SJSA1 (cell line): ENCODE results near the gene NEGR1. TPM values are rescaled to one million over a fixed set of nuclear protein-coding genes. Genes with fewer than 3 reads are reported as not detected.
A peak's percentile ranks its signal among the peaks of the same experiment; 100 is the strongest.

Experiments
- DNase-seq, 2 experiments: peaks; one replicate each; pipeline ENCODE4 v3.0.0-alpha.2; 2015 to 2020; ENCODE audit warnings: low spot score in 2 of 2, low read depth in 1 of 2
- H3K27ac ChIP-seq: fragments of 250-450 bp; sonication (Bioruptor Pico); 2 replicates; pipeline ENCODE4 v1.5.1; 2020; ENCODE audit warnings: mild to moderate bottlenecking, moderate library complexity
- H3K27me3 ChIP-seq: fragments of 250-450 bp; sonication (Bioruptor Pico); replicated peaks from 2 replicates; pipeline ENCODE4 v1.5.1; 2020; ENCODE audit warnings: mild to moderate bottlenecking, moderate library complexity
- H3K36me3 ChIP-seq: fragments of 250-450 bp; sonication (Bioruptor Pico); 2 replicates; pipeline ENCODE4 v1.5.1; 2020; ENCODE audit warnings: mild to moderate bottlenecking
- H3K4me1 ChIP-seq: fragments of 250-450 bp; sonication (Bioruptor Pico); replicated peaks from 2 replicates; pipeline ENCODE4 v1.6.1; 2021; ENCODE audit warnings: mild to moderate bottlenecking
- H3K4me3 ChIP-seq: fragments of 250-450 bp; sonication (Bioruptor Pico); 2 replicates; pipeline ENCODE4 v1.5.1; 2020; ENCODE audit warnings: mild to moderate bottlenecking
- H3K9me3 ChIP-seq: fragments of 250-450 bp; sonication (Bioruptor Pico); replicated peaks from 2 replicates; pipeline ENCODE4 v1.5.1; 2020; ENCODE audit warnings: mild to moderate bottlenecking
- total RNA-seq: library from RNA; depleted of rRNA; stranded (reverse); fragments of >200 nt; shearing (Covaris generic); gene quantifications from 2 replicates; pipeline ENCODE4 v1.2.3, GENCODE V29; 2014; rRNA removed

NEGR1 gene
- total RNA-seq, result 0.38 and 1.9 TPM in 2 replicates

DNA sequence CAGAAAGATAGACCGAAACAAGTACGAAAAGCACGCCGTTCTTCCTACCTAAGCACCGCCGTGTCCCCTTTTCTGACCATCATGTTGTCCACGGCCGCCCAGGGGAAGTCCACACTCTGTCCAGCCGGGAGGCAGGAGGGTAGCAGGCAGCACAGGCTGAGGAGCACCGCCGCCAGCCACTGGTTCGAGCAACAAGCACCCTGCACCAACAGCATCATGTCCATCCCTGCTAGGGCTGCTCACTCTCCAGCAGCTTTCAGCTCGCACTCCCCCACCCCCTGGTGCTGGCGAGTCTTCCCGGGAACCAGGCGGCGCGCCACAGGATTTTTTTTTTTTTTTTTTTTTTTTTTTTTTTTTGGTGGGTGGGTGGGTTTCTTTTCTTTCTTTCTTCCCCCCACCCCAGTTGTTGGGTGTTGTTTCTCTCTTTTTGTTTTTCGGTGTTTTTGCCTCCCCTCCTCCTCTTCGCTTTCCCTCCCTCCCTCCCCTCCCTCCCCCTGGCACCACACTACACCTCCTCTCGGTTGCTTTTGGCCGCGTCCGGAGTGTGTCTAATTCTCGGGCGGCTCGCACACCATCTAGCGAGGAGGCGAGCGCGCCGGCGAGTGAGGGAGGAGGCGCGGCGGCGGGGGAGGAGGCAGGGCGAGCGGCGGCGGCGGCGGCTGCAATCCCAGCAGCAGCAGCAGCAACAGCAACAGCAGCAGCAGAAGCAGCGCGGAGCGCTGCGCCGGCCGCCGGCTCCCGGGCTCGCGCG is at the start of gene NEGR1:
Gene NEGR1 (minus strand): TSS at position 269 of the 751 bp plus-strand sequence.
- H3K9me3 ChIP-seq, result no peaks in the 10 kb centered on the region
- H3K4me3 ChIP-seq, result peak within 1 kb of the TSS; percentile 52
- peak within 1 kb of the TSS; percentile 95 for H3K27ac ChIP-seq
- H3K36me3 ChIP-seq, result no peaks in the 10 kb centered on the region
- H3K4me1 ChIP-seq, result peaks cover 20% of the 10 kb centered on the region
- peak; percentile 90 to 91 for DNase-seq
- H3K27me3 ChIP-seq, result no peaks in the 10 kb centered on the region

DNA sequence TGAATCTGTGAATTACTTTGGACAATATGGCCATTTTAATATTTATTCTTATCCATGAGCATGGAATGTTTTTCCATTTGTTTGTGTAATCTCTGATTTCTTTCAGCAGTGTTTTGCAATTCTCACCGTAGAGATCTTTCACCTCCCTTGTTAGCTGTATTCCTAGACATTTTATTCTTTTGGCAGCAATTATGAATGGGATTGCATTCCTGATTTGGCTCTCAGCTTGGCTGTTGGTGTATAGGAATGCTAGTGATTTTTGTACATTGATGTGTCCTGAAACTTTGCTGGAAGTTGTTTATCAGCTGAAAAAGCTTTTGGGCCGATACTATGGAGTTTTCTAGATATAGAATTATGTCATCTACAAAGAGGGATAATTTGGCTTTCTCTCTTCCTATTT is 44.2 kb upstream of the NEGR1 start:
- no peak for DNase-seq
- H3K27me3 ChIP-seq, result no peaks in the 10 kb centered on the region
- H3K36me3 ChIP-seq, result no peaks in the 10 kb centered on the region
- no peaks in the 10 kb centered on the region for H3K4me1 ChIP-seq
- H3K27ac ChIP-seq, result no peak overlapping the region
- H3K9me3 ChIP-seq, result no peaks in the 10 kb centered on the region
- H3K4me3 ChIP-seq, result no peak overlapping the region

DNA sequence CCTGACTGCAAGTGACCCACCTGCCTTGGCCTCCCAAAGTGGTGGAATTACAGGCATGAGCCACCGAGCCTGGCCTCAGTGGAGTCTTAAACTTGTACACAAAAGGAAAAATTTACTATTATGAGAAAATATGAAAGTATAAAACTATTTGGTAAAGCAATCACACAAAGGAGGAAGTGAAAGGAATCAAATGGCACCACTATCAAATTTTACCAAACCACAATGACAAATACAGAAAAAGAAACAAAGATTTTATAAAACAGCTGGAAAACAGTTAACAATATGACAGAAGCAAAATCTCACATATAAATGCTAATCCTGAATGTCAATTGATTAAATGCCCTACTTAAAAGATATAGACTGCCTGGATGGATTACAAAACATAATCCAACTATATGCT is 42.1 kb upstream of the NEGR1 start:
- H3K4me1 ChIP-seq, result no peaks in the 10 kb centered on the region
- H3K27ac ChIP-seq, result no peak overlapping the region
- H3K36me3 ChIP-seq, result no peaks in the 10 kb centered on the region
- H3K4me3 ChIP-seq, result no peak overlapping the region
- no peaks in the 10 kb centered on the region for H3K9me3 ChIP-seq
- no peaks in the 10 kb centered on the region for H3K27me3 ChIP-seq
- DNase-seq, result no peak

DNA sequence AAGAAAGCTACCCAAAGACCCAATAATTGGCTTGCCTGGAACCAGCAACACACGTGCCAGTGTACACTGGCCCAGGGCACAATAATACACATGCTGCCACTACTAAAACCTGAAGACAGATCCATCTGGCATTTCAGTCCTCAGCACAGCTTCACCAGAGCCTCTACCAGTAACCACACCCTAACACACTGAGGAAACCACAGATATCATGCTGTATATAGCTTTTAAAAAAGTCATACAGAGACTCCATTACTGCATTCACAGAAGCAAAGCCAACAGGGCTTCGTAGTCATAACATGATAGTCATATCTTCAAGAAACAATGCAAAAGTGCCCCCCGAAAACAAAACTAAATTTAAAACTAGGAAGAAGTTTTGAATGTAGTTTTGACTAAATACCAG is 40.6 kb upstream of the NEGR1 start:
- no peak for DNase-seq
- no peaks in the 10 kb centered on the region for H3K36me3 ChIP-seq
- no peaks in the 10 kb centered on the region for H3K27me3 ChIP-seq
- no peaks in the 10 kb centered on the region for H3K9me3 ChIP-seq
- no peak overlapping the region for H3K27ac ChIP-seq
- H3K4me1 ChIP-seq, result no peaks in the 10 kb centered on the region
- no peak overlapping the region for H3K4me3 ChIP-seq

DNA sequence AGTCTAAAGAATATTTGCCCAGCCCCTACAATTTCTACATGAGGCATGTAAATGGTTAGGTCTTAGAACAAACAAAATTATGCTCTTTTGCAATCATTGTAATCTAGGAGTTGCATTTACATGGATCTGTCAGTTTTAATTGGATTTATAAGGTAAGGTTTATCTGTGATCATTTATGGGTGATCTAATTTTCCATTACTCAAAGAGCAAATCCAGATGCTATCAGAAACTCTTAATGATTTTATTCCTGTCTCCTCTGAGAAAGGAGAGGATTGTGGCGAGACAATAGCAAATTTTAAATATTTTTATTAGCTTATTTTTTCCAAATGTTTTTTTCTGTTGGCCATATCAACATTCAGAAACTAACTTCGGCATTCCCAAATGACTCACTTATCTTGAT is 14.2 kb upstream of the NEGR1 start:
- no peak overlapping the region for H3K27ac ChIP-seq
- no peak overlapping the region for H3K4me3 ChIP-seq
- no peak for DNase-seq
- no peaks in the 10 kb centered on the region for H3K36me3 ChIP-seq
- H3K27me3 ChIP-seq, result no peaks in the 10 kb centered on the region
- no peaks in the 10 kb centered on the region for H3K9me3 ChIP-seq
- no peaks in the 10 kb centered on the region for H3K4me1 ChIP-seq

DNA sequence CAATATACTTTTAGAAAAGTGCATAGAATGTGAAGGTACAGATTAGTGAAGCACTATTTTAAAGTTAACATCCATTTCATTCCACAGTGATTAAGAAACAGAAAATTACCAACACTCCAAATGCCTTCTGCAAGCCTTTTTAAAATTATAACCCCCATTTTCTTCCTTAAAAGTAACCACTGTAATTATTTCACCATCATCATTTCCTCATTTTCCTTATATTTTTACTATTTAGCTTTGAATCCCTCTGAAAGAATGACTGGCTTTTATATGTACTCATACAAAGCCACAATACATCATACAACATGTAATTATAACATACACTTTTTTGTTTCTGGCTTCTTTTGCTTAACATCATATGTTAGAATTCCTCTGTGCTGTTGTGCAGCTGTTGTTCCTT is 6.5 kb upstream of the NEGR1 start:
- Histone ChIP-seq H3K4me3 (no peak overlapping the region), H3K9me3 (no peaks in the 10 kb centered on the region), H3K36me3 (no peaks in the 10 kb centered on the region), H3K27ac (no peak overlapping the region), H3K27me3 (no peaks in the 10 kb centered on the region), H3K4me1 (peaks cover 20% of the 10 kb centered on the region)
- DNase-seq, result no peak

DNA sequence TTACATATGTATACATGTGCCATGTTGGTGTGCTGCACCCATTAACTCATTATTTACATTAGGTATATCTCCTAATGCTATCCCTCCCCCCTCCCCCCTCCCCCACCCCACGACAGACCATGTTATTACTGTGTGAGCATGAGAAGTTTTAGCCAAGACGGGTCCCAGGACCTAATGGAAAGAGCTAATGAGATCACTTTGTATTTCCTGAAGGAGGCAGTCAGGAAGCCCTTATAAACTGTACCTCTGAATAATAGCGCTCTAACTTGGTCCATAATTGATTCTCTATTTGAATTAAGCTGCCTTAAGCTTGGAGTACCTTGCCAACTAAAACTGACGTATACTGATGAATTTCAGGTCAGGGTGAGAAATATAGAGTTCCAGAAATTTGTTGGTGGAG is 4.1 kb upstream of the NEGR1 start:
- H3K27me3 ChIP-seq, result no peaks in the 10 kb centered on the region
- H3K27ac ChIP-seq, result peak overlapping the region; percentile 95
- no peak for DNase-seq
- H3K4me3 ChIP-seq, result no peak overlapping the region
- H3K9me3 ChIP-seq, result no peaks in the 10 kb centered on the region
- no peaks in the 10 kb centered on the region for H3K36me3 ChIP-seq
- peaks cover 20% of the 10 kb centered on the region for H3K4me1 ChIP-seq

DNA sequence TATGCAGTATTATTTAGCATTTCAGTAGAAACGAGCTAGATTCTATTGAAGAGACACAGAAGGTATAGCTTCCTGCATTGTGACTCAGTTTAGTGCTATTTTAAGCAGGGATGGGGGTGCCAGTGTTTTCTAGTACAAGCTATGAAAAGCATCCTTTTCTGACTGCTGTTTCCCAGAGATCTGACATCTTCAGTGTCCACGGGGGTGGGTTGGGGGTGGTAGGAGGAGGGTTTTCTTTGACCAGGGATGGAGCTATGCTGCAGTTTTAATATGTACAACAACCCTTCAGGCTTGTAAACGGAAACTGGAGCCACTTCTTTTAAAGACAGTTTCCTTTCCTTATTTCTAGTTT is 2.7 kb upstream of the NEGR1 start:
- peak in 1 of 2 experiments; percentile 78 for DNase-seq
- Histone ChIP-seq H3K9me3 (no peaks in the 10 kb centered on the region), H3K4me1 (peaks cover 20% of the 10 kb centered on the region), H3K27ac (peak overlapping the region; percentile 95), H3K27me3 (no peaks in the 10 kb centered on the region), H3K36me3 (no peaks in the 10 kb centered on the region), H3K4me3 (peak overlapping the region; percentile 52)

DNA sequence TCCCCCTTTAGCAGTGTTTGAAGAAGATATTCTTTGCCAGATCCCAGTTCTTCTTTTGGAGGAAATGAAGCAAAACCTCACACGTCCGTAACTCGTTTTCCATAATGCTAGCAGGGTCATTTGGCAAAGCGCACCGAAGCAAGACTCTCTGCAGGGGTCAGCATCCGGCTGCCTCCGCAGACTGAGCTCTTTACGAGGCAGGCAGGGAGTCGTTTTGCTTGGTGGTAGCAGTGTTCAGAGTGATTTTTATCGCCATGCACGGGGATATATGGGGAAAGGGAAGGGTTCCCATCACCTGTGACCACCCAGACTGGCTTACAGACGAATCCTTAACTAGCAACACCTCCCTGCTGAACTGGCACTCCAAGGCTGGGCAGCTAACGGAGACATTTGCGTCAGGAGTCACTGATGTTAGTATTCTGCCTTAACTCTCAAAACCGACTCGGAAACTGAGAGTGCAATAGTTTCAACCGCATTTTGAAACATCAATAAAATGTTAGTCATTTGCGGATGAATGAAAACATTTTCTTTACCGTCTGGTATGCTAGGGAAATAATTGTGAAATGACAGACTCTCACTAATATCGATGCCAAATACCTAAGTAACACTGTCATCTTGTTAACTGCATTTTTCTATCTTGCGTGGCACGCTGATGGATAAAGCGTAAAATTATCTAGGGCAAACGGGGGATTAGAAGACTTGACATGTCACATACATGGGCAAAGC is 2.2 kb upstream of the NEGR1 start:
- H3K9me3 ChIP-seq, result no peaks in the 10 kb centered on the region
- H3K36me3 ChIP-seq, result no peaks in the 10 kb centered on the region
- no peaks in the 10 kb centered on the region for H3K27me3 ChIP-seq
- H3K27ac ChIP-seq, result peak overlapping the region; percentile 95
- DNase-seq, result peak; percentile 78 to 95
- peaks cover 20% of the 10 kb centered on the region for H3K4me1 ChIP-seq
- peak overlapping the region; percentile 52 for H3K4me3 ChIP-seq

DNA sequence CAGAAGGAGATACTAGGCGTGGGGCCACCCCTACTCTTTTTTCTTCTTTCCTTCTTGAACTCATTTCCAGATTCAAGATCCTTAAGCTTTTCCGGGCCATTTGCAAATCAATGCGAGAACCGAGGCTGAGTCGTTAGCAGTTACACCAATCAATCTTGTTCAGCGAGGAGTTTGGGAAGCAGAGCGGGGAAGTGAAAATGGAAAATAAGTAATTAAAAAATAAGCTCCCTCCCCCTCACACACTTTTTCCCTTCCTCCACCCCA is 1.7 kb upstream of the NEGR1 start:
- no peaks in the 10 kb centered on the region for H3K9me3 ChIP-seq
- H3K27me3 ChIP-seq, result no peaks in the 10 kb centered on the region
- peak in 1 of 2 experiments; percentile 74 for DNase-seq
- peak overlapping the region; percentile 95 for H3K27ac ChIP-seq
- peaks cover 20% of the 10 kb centered on the region for H3K4me1 ChIP-seq
- H3K4me3 ChIP-seq, result peak overlapping the region; percentile 52
- no peaks in the 10 kb centered on the region for H3K36me3 ChIP-seq

DNA sequence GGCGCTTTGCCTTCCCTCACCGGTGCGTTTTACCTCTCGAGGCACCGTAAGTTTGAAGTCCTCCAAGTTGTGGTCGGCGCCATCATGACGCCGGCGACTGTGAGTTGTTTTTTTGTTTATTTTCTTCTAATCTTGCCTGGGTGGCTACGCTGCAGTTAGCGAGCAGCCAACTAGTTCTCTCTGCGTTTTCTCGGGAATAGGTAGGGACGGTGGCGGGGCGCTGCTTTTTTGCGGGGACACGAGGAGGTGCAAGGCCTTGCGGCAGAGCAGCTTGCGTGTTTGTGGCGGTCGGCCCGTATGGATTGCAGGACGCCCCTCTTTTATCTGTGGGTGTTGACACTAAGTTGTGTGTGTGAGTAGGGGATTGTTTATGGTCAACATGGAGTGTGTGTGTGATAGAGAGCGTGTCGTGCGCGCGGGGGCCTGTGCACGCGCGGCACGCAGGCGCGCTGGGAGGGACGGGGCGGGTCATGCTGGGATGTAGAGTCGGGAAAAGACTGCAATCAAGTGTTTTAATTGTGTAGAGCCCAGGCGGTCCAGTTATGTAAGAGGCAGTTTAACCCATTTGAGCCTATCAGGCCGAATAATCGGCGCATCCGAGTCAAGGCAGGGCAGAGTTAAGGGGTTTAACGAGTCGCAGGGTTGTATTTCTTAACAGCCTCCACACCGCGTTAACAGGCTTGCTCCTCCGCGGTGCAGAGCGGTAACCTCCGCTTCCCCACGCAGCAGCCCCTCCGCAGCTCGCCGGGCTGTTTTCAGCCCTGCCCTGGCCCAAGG is 1.2 kb upstream of the NEGR1 start:
- Histone ChIP-seq H3K4me1 (peaks cover 20% of the 10 kb centered on the region), H3K36me3 (no peaks in the 10 kb centered on the region), H3K4me3 (peak overlapping the region; percentile 52), H3K27me3 (no peaks in the 10 kb centered on the region), H3K27ac (peak overlapping the region; percentile 95), H3K9me3 (no peaks in the 10 kb centered on the region)
- peak; percentile 75 to 79 for DNase-seq

DNA sequence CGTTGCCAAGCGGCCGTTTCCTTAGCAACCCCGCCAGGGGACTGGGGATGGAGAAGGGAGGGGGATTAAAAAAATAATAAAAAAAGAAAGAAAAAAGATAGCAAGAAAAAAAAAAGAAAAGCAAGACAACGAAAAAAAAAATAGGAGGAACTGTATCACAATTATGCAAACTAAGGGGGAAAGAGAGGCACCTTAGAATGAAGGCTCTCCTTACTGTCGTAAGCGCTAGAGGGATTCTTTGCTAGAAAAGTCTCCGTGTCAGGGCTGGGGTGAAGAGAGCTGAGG is 625 bp upstream of the NEGR1 start:
- Histone ChIP-seq H3K27ac (peak overlapping the region; percentile 95), H3K4me3 (peak overlapping the region; percentile 52), H3K27me3 (no peaks in the 10 kb centered on the region), H3K4me1 (peaks cover 20% of the 10 kb centered on the region), H3K9me3 (no peaks in the 10 kb centered on the region), H3K36me3 (no peaks in the 10 kb centered on the region)
- no peak for DNase-seq

DNA sequence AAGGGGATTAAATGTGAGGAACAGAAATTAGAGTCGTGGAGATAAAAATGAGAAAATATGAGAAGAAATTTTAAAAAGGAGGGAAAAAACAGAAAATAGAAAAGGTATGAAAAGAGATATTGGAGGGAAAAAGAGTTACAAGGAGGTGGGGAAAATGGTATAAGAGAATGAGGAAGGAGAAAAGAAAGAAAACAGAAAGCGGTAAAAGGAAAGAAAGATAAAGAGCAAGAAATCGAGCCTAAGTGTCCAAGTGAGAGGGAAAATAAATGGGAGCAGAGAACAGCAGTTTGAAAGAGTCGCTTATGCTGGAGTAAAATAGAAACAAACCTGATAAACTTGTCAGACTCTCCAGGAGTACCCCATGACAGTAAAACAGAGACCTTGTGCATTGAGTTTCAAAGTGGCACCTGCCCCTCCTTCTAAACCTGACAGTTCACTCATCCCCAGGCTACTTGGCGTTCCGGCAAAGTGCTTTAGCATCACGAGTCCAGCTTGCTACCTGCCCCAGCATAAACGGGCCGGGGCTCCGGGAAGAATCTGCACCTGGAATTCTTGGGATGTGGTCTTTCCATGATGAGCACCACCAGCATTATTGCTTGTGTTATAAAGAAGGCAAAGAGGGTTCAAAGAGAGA is 585 bp downstream of the NEGR1 start:
- H3K9me3 ChIP-seq, result no peaks in the 10 kb centered on the region
- no peaks in the 10 kb centered on the region for H3K36me3 ChIP-seq
- H3K27ac ChIP-seq, result no peak overlapping the region
- no peak for DNase-seq
- peaks cover 17% of the 10 kb centered on the region for H3K4me1 ChIP-seq
- peak overlapping the region; percentile 52 for H3K4me3 ChIP-seq
- no peaks in the 10 kb centered on the region for H3K27me3 ChIP-seq

DNA sequence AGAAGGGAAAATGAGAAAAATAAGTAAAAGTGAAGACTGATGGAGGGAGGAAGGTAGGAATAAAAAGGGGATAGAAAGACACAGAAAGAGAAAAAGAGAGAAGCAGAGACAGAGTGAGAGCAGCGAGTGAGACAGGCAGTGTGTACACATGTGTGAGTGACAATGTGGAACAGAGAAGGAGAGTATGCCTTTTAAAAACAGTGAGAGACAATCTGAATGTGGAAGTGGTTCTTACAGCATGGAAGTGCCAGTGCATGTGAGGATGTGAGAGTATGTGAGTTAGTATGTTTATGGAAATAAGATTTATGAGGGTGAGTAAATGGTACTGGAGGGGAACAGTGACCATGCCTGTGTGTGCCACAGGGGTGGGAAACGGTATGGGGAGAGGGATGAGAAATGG is 1.2 kb downstream of the NEGR1 start:
- Histone ChIP-seq H3K36me3 (no peaks in the 10 kb centered on the region), H3K4me1 (peaks cover 13% of the 10 kb centered on the region), H3K4me3 (no peak overlapping the region), H3K9me3 (no peaks in the 10 kb centered on the region), H3K27ac (no peak overlapping the region), H3K27me3 (no peaks in the 10 kb centered on the region)
- DNase-seq, result no peak
